ENCODE measurements around the gene COA5.

Gene COA5

GRCh38 chr2:98608116-98608961 is at the start of gene COA5, which contains the start of gene UNC50:
Gene COA5, minus strand, starts transcription at chr2:98608512. Its CDS starts 107 bp downstream, at chr2:98608405.
Gene UNC50, plus strand, starts transcription at chr2:98608589. Its CDS starts 1,171 bp downstream, at chr2:98609760.
- Histone ChIP-seq H3K9me3 (replicated peaks in 1 of 11) (no peaks in the 10 kb centered on the region), H3K4me1 (peaks cover 34 to 46% (median 41%) of the 10 kb centered on the region in 10 experiments), H3K27me3 (no peaks in the 10 kb centered on the region), H3K4me3 (peak within 1 kb of the TSS; percentile 78 to 97 (median 88)), H3K9ac (peak within 1 kb of the TSS; percentile 89 to 99 (median 94)), H3K36me3 (peaks cover 26 to 57% (median 40%) of the 10 kb centered on the region in 11 experiments), H3K27ac (peak within 1 kb of the TSS; percentile 90 to 99 (median 93)), H4K20me1 (peaks cover 0 to 31% (median 7%) of the 10 kb centered on the region in 11 experiments; a peak in 7 of 22 replicates), H3K4me2 (peak within 1 kb of the TSS; percentile 89 to 98 (median 96))
- TF ChIP-seq Cebpa-rat (IDR thresholded peaks at IDR 0.05) = 0 out of 22 replicates have a peak, but pooled peaks of 1 of the 11 experiments have one; percentile 27

- Histone ChIP-seq H3K4me3 (no peak overlapping the region), H3K9ac (no peak overlapping the region), H3K4me2 (no peak overlapping the region), H3K27me3 (no peaks in the 10 kb centered on the region), H3K27ac (no peak overlapping the region), H3K36me3 (peaks cover 0 to 92% (median 14%) of the 10 kb centered on the region in 11 experiments; a peak in 11 of 22 replicates), H3K4me1 (peaks cover 7 to 42% (median 18%) of the 10 kb centered on the region in 10 experiments), H4K20me1 (peaks cover 0 to 98% (median 0%) of the 10 kb centered on the region in 11 experiments; a peak in 3 of 22 replicates), H3K9me3 (replicated peaks in 1 of 11) (peaks cover 7 to 17% (median 10%) of the 10 kb centered on the region in 11 experiments; a peak in 18 of 22 replicates)
- no peak for TF ChIP-seq Cebpa-rat (IDR thresholded peaks at IDR 0.05)
Observed at GRCh38 chr2:98656800-98657199, 48.5 kb upstream of the COA5 start.

DNA sequence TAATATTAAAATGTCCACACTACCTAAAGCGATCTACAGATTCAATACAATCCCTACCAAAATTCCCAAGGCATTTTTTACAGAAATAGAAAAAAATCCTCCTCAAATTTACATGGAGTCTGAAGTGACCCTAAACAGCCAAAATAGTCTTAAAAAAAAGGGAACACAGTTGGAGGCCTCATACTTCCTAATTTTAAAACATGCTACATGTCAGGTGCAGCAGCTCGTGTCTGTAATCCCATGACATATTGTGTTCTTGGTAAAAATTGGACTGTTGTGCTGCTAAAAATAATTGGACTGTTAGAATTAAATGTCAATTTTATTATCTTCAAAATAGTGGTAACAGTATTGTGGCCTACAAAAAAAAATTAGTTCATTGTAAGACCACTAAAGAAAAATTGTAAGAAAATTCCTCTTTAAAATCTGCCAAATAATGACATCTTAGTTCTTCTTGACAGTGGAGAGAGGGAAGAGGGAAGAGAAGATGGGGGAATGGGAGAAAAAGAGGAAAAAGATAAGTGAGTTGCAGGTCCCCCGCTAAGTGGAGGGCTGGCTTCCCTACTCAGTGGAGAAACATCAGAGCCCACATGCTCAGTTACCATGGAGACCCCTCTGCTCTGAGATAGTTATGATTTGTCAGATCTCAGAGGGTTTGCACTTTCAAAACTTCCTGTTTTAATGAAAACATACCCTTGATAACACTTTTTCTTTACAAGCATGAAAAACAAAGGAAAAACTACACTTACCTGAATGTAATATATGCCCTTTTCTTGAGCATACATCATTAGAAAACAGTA is 46.6 kb upstream of the COA5 start:
- TF ChIP-seq Cebpa-rat (IDR thresholded peaks at IDR 0.05) = no peak
- H4K20me1 ChIP-seq = peaks cover 0 to 99% (median 0%) of the 10 kb centered on the region in 11 experiments; a peak in 3 of 22 replicates
- H3K36me3 ChIP-seq = peaks cover 0 to 89% (median 5%) of the 10 kb centered on the region in 11 experiments; a peak in 10 of 22 replicates
- H3K4me1 ChIP-seq = peaks cover 7 to 43% (median 14%) of the 10 kb centered on the region in 10 experiments
- H3K27ac ChIP-seq = peak overlapping the region in 3 of 11 experiments; percentile 50 to 57 (median 53); a peak in 5 of 22 replicates
- H3K4me3 ChIP-seq = no peak overlapping the region
- H3K4me2 ChIP-seq = peak overlapping the region; percentile 41 to 70 (median 51)
- peak overlapping the region in 2 of 11 experiments; percentile 8 to 41; a peak in 2 of 22 replicates for H3K9ac ChIP-seq
- no peaks in the 10 kb centered on the region for H3K27me3 ChIP-seq
- H3K9me3 ChIP-seq (replicated peaks in 1 of 11) = no peaks in the 10 kb centered on the region

GRCh38 chr2:98650998-98651397 is 42.7 kb upstream of the COA5 start:
- H3K4me3 ChIP-seq = no peak overlapping the region

GRCh38 chr2:98649992-98650375 is 41.7 kb upstream of the COA5 start:
- H3K4me2 ChIP-seq = peak overlapping the region in 2 of 11 experiments; percentile 31 to 42; a peak in 3 of 22 replicates
- no peak overlapping the region for H3K9ac ChIP-seq
- no peak overlapping the region for H3K4me3 ChIP-seq
- H3K4me1 ChIP-seq = peaks cover 15 to 36% (median 21%) of the 10 kb centered on the region in 10 experiments
- no peak for TF ChIP-seq Cebpa-rat (IDR thresholded peaks at IDR 0.05)
- H3K27me3 ChIP-seq = no peaks in the 10 kb centered on the region
- H4K20me1 ChIP-seq = peaks cover 0 to 97% (median 0%) of the 10 kb centered on the region in 11 experiments; a peak in 3 of 22 replicates
- H3K9me3 ChIP-seq (replicated peaks in 1 of 11) = no peaks in the 10 kb centered on the region
- H3K27ac ChIP-seq = no peak overlapping the region
- H3K36me3 ChIP-seq = peaks cover 0 to 85% (median 14%) of the 10 kb centered on the region in 11 experiments; a peak in 13 of 22 replicates

More at GRCh38 chr2:98650998-98651397, 42.7 kb upstream of the COA5 start:
- TF ChIP-seq Cebpa-rat (IDR thresholded peaks at IDR 0.05) = no peak
- Histone ChIP-seq H3K27ac (no peak overlapping the region), H3K4me1 (peaks cover 18 to 46% (median 28%) of the 10 kb centered on the region in 10 experiments), H3K4me2 (no peak overlapping the region), H3K9me3 (replicated peaks in 1 of 11) (no peaks in the 10 kb centered on the region), H3K27me3 (no peaks in the 10 kb centered on the region), H3K9ac (no peak overlapping the region), H3K36me3 (peaks cover 0 to 85% (median 14%) of the 10 kb centered on the region in 11 experiments; a peak in 13 of 22 replicates), H4K20me1 (peaks cover 0 to 99% (median 0%) of the 10 kb centered on the region in 11 experiments; a peak in 3 of 22 replicates)

GRCh38 chr2:98649135-98649991 is 41.1 kb upstream of the COA5 start:
- Histone ChIP-seq H3K9me3 (replicated peaks in 1 of 11) (no peaks in the 10 kb centered on the region), H3K4me3 (no peak overlapping the region), H3K9ac (peak overlapping the region in 6 of 11 experiments; percentile 6 to 34 (median 30); a peak in 5 of 22 replicates), H3K27me3 (no peaks in the 10 kb centered on the region), H4K20me1 (peaks cover 0 to 97% (median 0%) of the 10 kb centered on the region in 11 experiments; a peak in 3 of 22 replicates), H3K4me1 (peaks cover 11 to 29% (median 15%) of the 10 kb centered on the region in 10 experiments), H3K27ac (peak overlapping the region in 4 of 11 experiments; percentile 14 to 56 (median 34); a peak in 6 of 22 replicates), H3K36me3 (peaks cover 0 to 87% (median 14%) of the 10 kb centered on the region in 11 experiments; a peak in 13 of 22 replicates), H3K4me2 (peak overlapping the region in 6 of 11 experiments; percentile 22 to 53 (median 41); a peak in 12 of 22 replicates)
- TF ChIP-seq Cebpa-rat (IDR thresholded peaks at IDR 0.05) = no peak

DNA sequence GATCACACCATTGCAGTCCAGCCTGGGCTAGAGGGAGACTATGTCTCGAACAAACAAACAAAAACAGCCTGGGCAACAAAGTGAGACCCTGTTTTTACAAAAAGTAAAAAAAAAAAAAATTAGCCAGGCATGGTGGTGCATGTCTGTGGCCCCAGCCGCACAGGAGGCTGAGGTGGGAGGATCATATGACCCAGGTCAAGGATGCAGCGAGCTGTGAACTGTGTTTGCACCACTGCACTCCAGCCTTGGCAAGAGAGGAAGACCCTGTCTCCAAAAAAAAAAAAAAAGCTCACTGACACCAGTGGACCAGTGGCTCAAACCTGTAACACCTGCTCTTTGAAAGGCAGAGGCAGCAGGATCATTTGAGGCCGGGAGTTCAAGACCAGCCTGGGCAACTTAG is 40.1 kb upstream of the COA5 start:
- Histone ChIP-seq H3K4me2 (peak overlapping the region in 4 of 11 experiments; percentile 11 to 45 (median 34); a peak in 7 of 22 replicates), H3K27ac (no peak overlapping the region; a peak in 1 of 22 replicates), H4K20me1 (peaks cover 0 to 97% (median 0%) of the 10 kb centered on the region in 11 experiments; a peak in 3 of 22 replicates), H3K9ac (peak overlapping the region in 2 of 11 experiments; percentile 33; a peak in 4 of 22 replicates), H3K4me1 (peaks cover 11 to 20% (median 12%) of the 10 kb centered on the region in 10 experiments), H3K9me3 (replicated peaks in 1 of 11) (no peaks in the 10 kb centered on the region), H3K4me3 (no peak overlapping the region), H3K27me3 (no peaks in the 10 kb centered on the region), H3K36me3 (peaks cover 0 to 87% (median 11%) of the 10 kb centered on the region in 11 experiments; a peak in 13 of 22 replicates)
- TF ChIP-seq Cebpa-rat (IDR thresholded peaks at IDR 0.05) = no peak

All from BLaER1 treated with 17β-estradiol and CSF1 and Interleukin-3, amounts not matched to agents 10 nM and 100 nM (cell line).